Gastrocnemius medialis (tissue), 4 donors: ENCODE data around the gene RPAP3.

Experiments
- CTCF ChIP-seq, 5 experiments: fragments of 450-650 bp in 3 of 5; fragments of 200-600 bp in 2 of 5; sonication (generic) in 2 of 5; IDR thresholded peaks in 4 of 5; conservative IDR thresholded peaks in 1 of 5; 1 replicate in 4 of 5; 2 replicates in 1 of 5; pipeline ENCODE4 v1.5.1; 2016 to 2019; ENCODE audit warnings: antibody characterized with exemption in 5 of 5, mild to moderate bottlenecking in 3 of 5, moderate library complexity in 3 of 5
- POLR2A ChIP-seq, 2 donors: fragments of 450-650 bp; IDR thresholded peaks; one replicate each; pipeline ENCODE4 v1.6.1; 2017; ENCODE audit warnings: antibody characterized with exemption in 2 of 2, mild to moderate bottlenecking in 2 of 2, moderate library complexity in 2 of 2

GRCh38 chr12:47616440-47616839 lies 89.4 kb downstream of the RPAP3 start:
- TF ChIP-seq CTCF (IDR thresholded peaks at IDR 0.05 in 4 of 5, conservative IDR thresholded peaks at IDR 0.05 in 1 of 5) (no peak), POLR2A (IDR thresholded peaks at IDR 0.05) (no peak)
